K562 (cell line): ENCODE measurements around the gene LY6G5B. TPM values are rescaled to one million over a fixed set of nuclear protein-coding genes. Genes with fewer than 3 reads are reported as not detected.
A peak's percentile ranks its signal among the peaks of the same experiment; 100 is the strongest.

Experiments used
- ATAC-seq: fragments of 200-7000 bp; cut with Tn5 transposase; 3 replicates; pipeline ENCODE4 v1.9.1; 2020; ENCODE audit warnings: moderate library complexity
- BruUV-seq: library from RNA; stranded (reverse); fragments of 400-500 nt; replicated peaks from 2 replicates; lab custom pipeline; 2021; lab: Mats Ljungman, UMichigan
- CTCF ChIA-PET: fragments of 300-600 bp; formaldehyde crosslinking; extraction: SDS; loops from one replicate; lab custom pipeline; 2021; ENCODE audit warnings: low intra/inter-chr PET ratio; lab: Yijun Ruan, JAX
- POLR2A ChIA-PET: fragments of 300-600, 350-650 bp; sonication (Branson Sonifier 250); formaldehyde crosslinking; extraction: SDS; loops from one replicate; lab custom pipeline; 2021; ENCODE audit warnings: antibody characterized with exemption, inconsistent platforms; lab: Yijun Ruan, JAX
- DNase-seq, 4 experiments: peaks; one replicate each; pipeline versions ENCODE4 v3.0.0 to v3.0.0-alpha.2; 2011 to 2018; ENCODE audit warnings: low spot score in 3 of 4, mixed read lengths in 3 of 4; ENCODE audit errors: extremely low read depth in 1 of 4
- FAIRE-seq: peaks from 2 replicates; lab custom pipeline; 2011; peaks lifted over from hg19 to GRCh38; lab: Jason Lieb, UNC
- H2AFZ ChIP-seq: 2 replicates; pipeline ENCODE4 v1.6.0; 2011; ENCODE audit warnings: low read depth, low read length, control low read depth, inconsistent platforms
- H3K27ac ChIP-seq: fragments of 200-600 bp; 3 replicates; pipeline ENCODE4 v1.8.0; 2011; ENCODE audit warnings: low read depth, mild to moderate bottlenecking, control low read depth, inconsistent platforms, low read length, moderate library complexity, mixed read lengths; ENCODE audit errors: extremely low read depth
- H3K27me3 ChIP-seq, 2 experiments: fragments of 300-600 bp in 1 of 2; 2 replicates in 1 of 2; 3 replicates in 1 of 2; pipeline versions ENCODE4 v1.6.0 to v1.8.0; 2011; ENCODE audit warnings: inconsistent platforms in 2 of 2, low read length in 2 of 2, mild to moderate bottlenecking in 1 of 2, mixed read lengths in 1 of 2, moderate library complexity in 1 of 2; ENCODE audit not compliant: control insufficient read depth in 2 of 2, insufficient read depth in 2 of 2
- H3K36me3 ChIP-seq: fragments of 300-600 bp; 3 replicates; pipeline ENCODE4 v1.8.0; 2011; ENCODE audit warnings: mild to moderate bottlenecking, low read length, inconsistent platforms; ENCODE audit not compliant: control insufficient read depth, insufficient read depth
- H3K4me1 ChIP-seq, 2 experiments: fragments of 200-600 bp in 1 of 2; replicated peaks in 1 of 2; 2 replicates in 1 of 2; 3 replicates in 1 of 2; pipeline versions ENCODE4 v1.5.1 to v1.8.0; 2011; ENCODE audit warnings: inconsistent platforms in 2 of 2, low read length in 2 of 2, mild to moderate bottlenecking in 1 of 2, mixed read lengths in 1 of 2, moderate library complexity in 1 of 2; ENCODE audit not compliant: control insufficient read depth in 2 of 2, insufficient read depth in 2 of 2
- H3K4me2 ChIP-seq: 2 replicates; pipeline ENCODE4 v1.6.1; 2011; ENCODE audit warnings: low read length, control low read depth, inconsistent platforms, mixed read lengths; ENCODE audit not compliant: insufficient read depth
- H3K4me3 ChIP-seq: fragments of 200-600 bp; sonication (generic), shearing (Covaris generic); 2 replicates; pipeline ENCODE4 v1.5.1; 2016; ENCODE audit warnings: control low read depth, inconsistent platforms
- H3K79me2 ChIP-seq: fragments of 200-600 bp; 3 replicates; pipeline ENCODE4 v1.8.0; 2011; ENCODE audit warnings: low read length, inconsistent platforms; ENCODE audit not compliant: control insufficient read depth, insufficient read depth
- H3K9ac ChIP-seq, 2 experiments: 2 replicates each; pipeline versions ENCODE4 v1.6.0 to v1.6.1; 2011; ENCODE audit warnings: low read depth in 2 of 2, low read length in 2 of 2, control low read depth in 1 of 2, inconsistent platforms in 1 of 2, mild to moderate bottlenecking in 1 of 2, mixed read lengths in 1 of 2; ENCODE audit not compliant: insufficient read depth in 1 of 2
- H3K9me1 ChIP-seq: one replicate; pipeline ENCODE4 v1.6.0; 2011; ENCODE audit warnings: inconsistent platforms, mild to moderate bottlenecking, low read length, moderate library complexity; ENCODE audit not compliant: control insufficient read depth, insufficient read depth
- H3K9me3 ChIP-seq: replicated peaks from 2 replicates; pipeline ENCODE4 v1.5.1; 2011; ENCODE audit warnings: low read depth, low read length, inconsistent platforms; ENCODE audit not compliant: control insufficient read depth, insufficient read depth
- H4K20me1 ChIP-seq: replicated peaks from 2 replicates; pipeline ENCODE4 v1.6.1; 2011; ENCODE audit warnings: low read length, inconsistent platforms, mixed read lengths; ENCODE audit not compliant: control insufficient read depth, insufficient read depth
- LCOR ChIP-seq: sonication (generic); formaldehyde crosslinking; IDR thresholded peaks from 2 replicates; pipeline ENCODE4 v1.8.0; 2022; ENCODE audit warnings: mild to moderate bottlenecking, missing genetic modification reagents
- ZC3H11A ChIP-seq: IDR thresholded peaks from 2 replicates; pipeline ENCODE4 v1.6.1; 2012; ENCODE audit warnings: low read depth, low read length, improper control_type of control experiment
- WGBS: fragments of 100-300 bp; shearing (Covaris generic); methylation state at CpG from one replicate; pipeline ENCODE4 v1.1.6; 2016; ENCODE audit warnings: low coverage, mixed read lengths; ENCODE audit not compliant: insufficient coverage; ENCODE audit errors: missing lambda C conversion rate; 5-methylcytosine and 5-hydroxymethylcytosine counted together
- in situ Hi-C: fragments of 300-500 bp; cut with MboI; formaldehyde crosslinking; loops from 4 replicates; pipeline ENCODE4 v1.15.0; 2018; ENCODE audit warnings: inconsistent platforms, mixed read lengths
- intact Hi-C: fragments of 100-400 bp; cut with micrococcal nuclease; formaldehyde crosslinking; loops from 2 replicates; pipeline ENCODE4 v1.14.2; 2022
- polyA plus RNA-seq, 8 experiments: library from polyadenylated mRNA; depleted of rRNA in 4 of 8; stranded (reverse) in 5 of 8; unstranded in 3 of 8; fragments of >200 nt; fragmentation: Nextera tagmentation in 2 of 8; fragmentation: Illumina TruSeq in 1 of 8; extraction: Ambion mirVana in 2 of 8; extraction: Trizol in 1 of 8; gene quantifications; 2 replicates each; pipeline versions ENCODE4 v1.2.1 to v1.2.3, GENCODE V29; 2011 to 2014; ENCODE audit warnings: inconsistent platforms in 1 of 8, missing spikeins in 1 of 8
- total RNA-seq, 7 experiments: library from RNA; depleted of rRNA in 6 of 7; stranded (reverse); fragments of >200 nt in 6 of 7; fragmentation: Illumina TruSeq in 2 of 7; extraction: Trizol in 2 of 7; gene quantifications; 2 replicates each; pipeline versions ENCODE4 v1.2.1 to v1.2.3, GENCODE V29; 2011 to 2021; ENCODE audit warnings: low replicate concordance in 1 of 7
- TF ChIP-seq, protein P1 (sequence below): fragments of 450-650 bp; IDR thresholded peaks from 2 replicates; pipeline ENCODE4 v1.6.1; 2016; ENCODE audit warnings: low read depth
- TF ChIP-seq, protein P2 (sequence below), 3 experiments: IDR thresholded peaks in 2 of 3; conservative IDR thresholded peaks in 1 of 3; 2 replicates each; pipeline ENCODE4 v1.5.1; 2011 to 2012; ENCODE audit warnings: low read length in 3 of 3, mild to moderate bottlenecking in 3 of 3, control low read depth in 2 of 3, improper control_type of control experiment in 1 of 3, inconsistent platforms in 1 of 3, low read depth in 1 of 3, mixed read lengths in 1 of 3, moderate library complexity in 1 of 3; ENCODE audit not compliant: insufficient read depth in 2 of 3
- TF ChIP-seq, protein P3 (sequence below), 2 experiments: fragments of 450-650 bp; IDR thresholded peaks; 2 replicates each; pipeline ENCODE4 v1.6.1; 2016
- TF ChIP-seq, protein P4 (sequence below): sonication (generic); formaldehyde crosslinking; IDR thresholded peaks from 2 replicates; pipeline ENCODE4 v1.8.1; 2022; ENCODE audit warnings: missing genetic modification reagents

The LY6G5B gene
- total and polyA plus RNA-seq, 9 of the 15 experiments (the other 6 are each of a cell fraction or from before 2014, with no cell fraction given), result 6.0 to 27.0 (median 7.5) TPM

DNA sequence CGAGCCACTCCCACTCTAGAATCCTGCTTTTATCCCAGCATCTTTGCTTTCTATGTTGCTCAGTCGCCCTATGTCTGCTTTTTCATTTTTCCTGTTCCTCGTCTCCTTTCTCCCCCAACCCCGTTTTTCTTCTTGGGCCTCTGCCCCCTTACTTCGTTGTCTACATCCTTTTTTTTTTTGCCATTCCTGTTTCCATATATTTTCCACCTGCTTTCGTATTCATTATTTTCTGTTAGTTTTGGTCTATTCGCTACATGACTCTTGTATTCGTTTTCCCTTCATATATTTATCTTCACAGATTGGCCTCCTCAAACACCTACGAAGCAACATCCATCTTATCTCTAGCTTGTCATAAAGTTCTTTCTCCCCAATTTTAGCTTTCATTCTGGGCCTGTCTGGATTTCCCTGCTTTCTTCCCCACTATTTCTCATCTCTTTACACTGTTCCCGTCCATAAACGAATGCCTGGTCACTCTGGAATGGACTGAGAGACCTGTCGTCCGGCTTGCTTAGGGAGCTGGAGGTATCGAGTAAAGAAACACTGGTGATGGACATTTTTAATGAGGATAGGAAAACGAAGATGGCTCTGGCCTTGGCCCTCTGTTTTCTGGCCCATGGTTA lies 48.3 kb upstream of the LY6G5B start:
- Histone ChIP-seq H2AFZ (peak overlapping the region; percentile 80), H3K27me3 (no peaks in the 10 kb centered on the region), H3K36me3 (peaks cover 56% of the 10 kb centered on the region), H3K9me3 (no peaks in the 10 kb centered on the region), H3K9ac (peak overlapping the region; percentile 98 to 99), H3K4me2 (peak overlapping the region; percentile 99), H3K79me2 (peaks cover 56% of the 10 kb centered on the region), H3K4me1 (peaks cover 13 to 25% of the 10 kb centered on the region in 2 experiments), H4K20me1 (peaks cover 22% of the 10 kb centered on the region; the same call in 1 of the 2 replicates), H3K27ac (peak overlapping the region; percentile 98), H3K4me3 (peak overlapping the region; percentile 96), H3K9me1 (peaks cover 12% of the 10 kb centered on the region)
- under 1% methylated on average over 15 of the region's 15 CpGs for WGBS
- no peak for FAIRE-seq
- intact Hi-C loops, result no loop called here
- ChIA-PET CTCF (no interaction called here), POLR2A (interaction anchor here (0.6 to 12.4 kb wide), 21 partner anchors 9 to 241 kb away, joined by 3 to 274 read pairs (median 4); partner anchors contain the start of genes APOM, BAG6, C6orf47 and DDX39B)
- ATAC-seq, result no peak
- BruUV-seq, result TSS peak; percentile 62
- DNase-seq, result no peak
- in situ Hi-C loops, result no loop called here
- TF ChIP-seq, protein P1, sequence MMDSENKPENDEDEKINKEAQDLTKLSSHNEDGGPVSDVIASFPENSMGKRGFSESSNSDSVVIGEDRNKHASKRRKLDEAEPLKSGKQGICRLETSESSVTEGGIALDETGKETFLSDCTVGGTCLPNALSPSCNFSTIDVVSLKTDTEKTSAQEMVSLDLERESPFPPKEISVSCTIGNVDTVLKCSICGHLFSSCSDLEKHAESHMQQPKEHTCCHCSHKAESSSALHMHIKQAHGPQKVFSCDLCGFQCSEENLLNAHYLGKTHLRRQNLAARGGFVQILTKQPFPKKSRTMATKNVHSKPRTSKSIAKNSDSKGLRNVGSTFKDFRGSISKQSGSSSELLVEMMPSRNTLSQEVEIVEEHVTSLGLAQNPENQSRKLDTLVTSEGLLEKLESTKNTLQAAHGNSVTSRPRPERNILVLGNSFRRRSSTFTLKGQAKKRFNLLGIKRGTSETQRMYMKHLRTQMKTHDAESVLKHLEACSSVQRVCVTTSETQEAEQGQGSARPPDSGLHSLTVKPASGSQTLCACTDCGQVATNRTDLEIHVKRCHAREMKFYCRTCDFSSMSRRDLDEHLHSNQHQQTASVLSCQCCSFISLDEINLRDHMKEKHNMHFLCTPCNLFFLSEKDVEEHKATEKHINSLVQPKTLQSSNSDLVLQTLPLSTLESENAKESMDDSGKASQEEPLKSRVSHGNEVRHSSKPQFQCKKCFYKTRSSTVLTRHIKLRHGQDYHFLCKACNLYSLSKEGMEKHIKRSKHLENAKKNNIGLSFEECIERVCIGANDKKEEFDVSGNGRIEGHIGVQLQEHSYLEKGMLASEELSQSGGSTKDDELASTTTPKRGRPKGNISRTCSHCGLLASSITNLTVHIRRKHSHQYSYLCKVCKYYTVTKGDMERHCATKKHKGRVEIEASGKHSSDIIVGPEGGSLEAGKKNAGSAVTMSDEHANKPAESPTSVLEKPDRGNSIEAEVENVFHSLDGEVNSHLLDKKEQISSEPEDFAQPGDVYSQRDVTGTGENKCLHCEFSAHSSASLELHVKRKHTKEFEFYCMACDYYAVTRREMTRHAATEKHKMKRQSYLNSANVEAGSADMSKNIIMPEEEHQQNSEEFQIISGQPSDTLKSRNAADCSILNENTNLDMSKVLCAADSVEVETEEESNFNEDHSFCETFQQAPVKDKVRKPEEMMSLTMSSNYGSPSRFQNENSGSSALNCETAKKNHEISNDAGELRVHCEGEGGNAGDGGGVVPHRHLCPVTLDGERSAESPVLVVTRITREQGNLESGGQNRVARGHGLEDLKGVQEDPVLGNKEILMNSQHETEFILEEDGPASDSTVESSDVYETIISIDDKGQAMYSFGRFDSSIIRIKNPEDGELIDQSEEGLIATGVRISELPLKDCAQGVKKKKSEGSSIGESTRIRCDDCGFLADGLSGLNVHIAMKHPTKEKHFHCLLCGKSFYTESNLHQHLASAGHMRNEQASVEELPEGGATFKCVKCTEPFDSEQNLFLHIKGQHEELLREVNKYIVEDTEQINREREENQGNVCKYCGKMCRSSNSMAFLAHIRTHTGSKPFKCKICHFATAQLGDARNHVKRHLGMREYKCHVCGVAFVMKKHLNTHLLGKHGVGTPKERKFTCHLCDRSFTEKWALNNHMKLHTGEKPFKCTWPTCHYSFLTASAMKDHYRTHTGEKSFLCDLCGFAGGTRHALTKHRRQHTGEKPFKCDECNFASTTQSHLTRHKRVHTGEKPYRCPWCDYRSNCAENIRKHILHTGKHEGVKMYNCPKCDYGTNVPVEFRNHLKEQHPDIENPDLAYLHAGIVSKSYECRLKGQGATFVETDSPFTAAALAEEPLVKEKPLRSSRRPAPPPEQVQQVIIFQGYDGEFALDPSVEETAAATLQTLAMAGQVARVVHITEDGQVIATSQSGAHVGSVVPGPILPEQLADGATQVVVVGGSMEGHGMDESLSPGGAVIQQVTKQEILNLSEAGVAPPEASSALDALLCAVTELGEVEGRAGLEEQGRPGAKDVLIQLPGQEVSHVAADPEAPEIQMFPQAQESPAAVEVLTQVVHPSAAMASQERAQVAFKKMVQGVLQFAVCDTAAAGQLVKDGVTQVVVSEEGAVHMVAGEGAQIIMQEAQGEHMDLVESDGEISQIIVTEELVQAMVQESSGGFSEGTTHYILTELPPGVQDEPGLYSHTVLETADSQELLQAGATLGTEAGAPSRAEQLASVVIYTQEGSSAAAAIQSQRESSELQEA, result no peak; the same call in 1 of the 2 replicates
- TF ChIP-seq, protein P2, sequence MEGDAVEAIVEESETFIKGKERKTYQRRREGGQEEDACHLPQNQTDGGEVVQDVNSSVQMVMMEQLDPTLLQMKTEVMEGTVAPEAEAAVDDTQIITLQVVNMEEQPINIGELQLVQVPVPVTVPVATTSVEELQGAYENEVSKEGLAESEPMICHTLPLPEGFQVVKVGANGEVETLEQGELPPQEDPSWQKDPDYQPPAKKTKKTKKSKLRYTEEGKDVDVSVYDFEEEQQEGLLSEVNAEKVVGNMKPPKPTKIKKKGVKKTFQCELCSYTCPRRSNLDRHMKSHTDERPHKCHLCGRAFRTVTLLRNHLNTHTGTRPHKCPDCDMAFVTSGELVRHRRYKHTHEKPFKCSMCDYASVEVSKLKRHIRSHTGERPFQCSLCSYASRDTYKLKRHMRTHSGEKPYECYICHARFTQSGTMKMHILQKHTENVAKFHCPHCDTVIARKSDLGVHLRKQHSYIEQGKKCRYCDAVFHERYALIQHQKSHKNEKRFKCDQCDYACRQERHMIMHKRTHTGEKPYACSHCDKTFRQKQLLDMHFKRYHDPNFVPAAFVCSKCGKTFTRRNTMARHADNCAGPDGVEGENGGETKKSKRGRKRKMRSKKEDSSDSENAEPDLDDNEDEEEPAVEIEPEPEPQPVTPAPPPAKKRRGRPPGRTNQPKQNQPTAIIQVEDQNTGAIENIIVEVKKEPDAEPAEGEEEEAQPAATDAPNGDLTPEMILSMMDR (IDR thresholded peaks at IDR 0.05 in 2 of 3, conservative IDR thresholded peaks at IDR 0.05 in 1 of 3; ENCODE audit: insufficient read depth in 2 of 3, low read depth in 1 of 3, low read length in 3 of 3), result no peak
- TF ChIP-seq LCOR (CRISPR knock-in tag) (no peak), ZC3H11A (0 out of 2 replicates have a peak, but pooled peaks have one; percentile 28)
- TF ChIP-seq, protein P3, sequence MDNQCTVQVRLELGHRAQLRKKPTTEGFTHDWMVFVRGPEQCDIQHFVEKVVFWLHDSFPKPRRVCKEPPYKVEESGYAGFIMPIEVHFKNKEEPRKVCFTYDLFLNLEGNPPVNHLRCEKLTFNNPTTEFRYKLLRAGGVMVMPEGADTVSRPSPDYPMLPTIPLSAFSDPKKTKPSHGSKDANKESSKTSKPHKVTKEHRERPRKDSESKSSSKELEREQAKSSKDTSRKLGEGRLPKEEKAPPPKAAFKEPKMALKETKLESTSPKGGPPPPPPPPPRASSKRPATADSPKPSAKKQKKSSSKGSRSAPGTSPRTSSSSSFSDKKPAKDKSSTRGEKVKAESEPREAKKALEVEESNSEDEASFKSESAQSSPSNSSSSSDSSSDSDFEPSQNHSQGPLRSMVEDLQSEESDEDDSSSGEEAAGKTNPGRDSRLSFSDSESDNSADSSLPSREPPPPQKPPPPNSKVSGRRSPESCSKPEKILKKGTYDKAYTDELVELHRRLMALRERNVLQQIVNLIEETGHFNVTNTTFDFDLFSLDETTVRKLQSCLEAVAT (IDR thresholded peaks at IDR 0.05), result peak; percentile 92 to 95
- TF ChIP-seq, protein P4, sequence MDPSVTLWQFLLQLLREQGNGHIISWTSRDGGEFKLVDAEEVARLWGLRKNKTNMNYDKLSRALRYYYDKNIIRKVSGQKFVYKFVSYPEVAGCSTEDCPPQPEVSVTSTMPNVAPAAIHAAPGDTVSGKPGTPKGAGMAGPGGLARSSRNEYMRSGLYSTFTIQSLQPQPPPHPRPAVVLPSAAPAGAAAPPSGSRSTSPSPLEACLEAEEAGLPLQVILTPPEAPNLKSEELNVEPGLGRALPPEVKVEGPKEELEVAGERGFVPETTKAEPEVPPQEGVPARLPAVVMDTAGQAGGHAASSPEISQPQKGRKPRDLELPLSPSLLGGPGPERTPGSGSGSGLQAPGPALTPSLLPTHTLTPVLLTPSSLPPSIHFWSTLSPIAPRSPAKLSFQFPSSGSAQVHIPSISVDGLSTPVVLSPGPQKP (CRISPR knock-in tag), result no peak
